ENCODE data around the gene RPUSD1. TPM values are rescaled to one million over a fixed set of nuclear protein-coding genes. Genes with fewer than 3 reads are reported as not detected.

The RPUSD1 gene
- total RNA-seq, 1 donor from 2014 or later, result 35.3 TPM

GRCh38 chr16:785563-786535 is 2.3 kb downstream of the RPUSD1 start:
- intact Hi-C loops (cut with micrococcal nuclease), result loop anchor here (1.0 to 10.0 kb wide), 2 partner anchors 75 to 391 kb away; partner anchors contain the start of gene NME4
- H3K9me3 Mint-ChIP-seq, result no peaks in the 10 kb centered on the region
- POLR2A ChIA-PET, result no interaction called here
- peaks cover 7% of the 10 kb centered on the region for H3K4me1 Mint-ChIP-seq
- CTCF ChIA-PET, result interaction anchor here (1.3 to 3.2 kb wide), 5 partner anchors 45 to 75 kb away, joined by 5 to 22 read pairs (median 6); partner anchors contain the start of gene CIAO3
- H3K27ac Mint-ChIP-seq, result no peak overlapping the region
- peak; percentile 27 for TF ChIP-seq CTCF (IDR thresholded peaks at IDR 0.05)
- peak overlapping the region; percentile 35 for H3K4me3 Mint-ChIP-seq
- ATAC-seq (ENCODE audit: low read depth) (no peak), DNase-seq (peak; percentile 70)
- H3K36me3 Mint-ChIP-seq (ENCODE audit: low read depth), result peaks cover 9% of the 10 kb centered on the region
- H3K27me3 Mint-ChIP-seq, result no peaks in the 10 kb centered on the region

GRCh38 chr16:784431-784830 is 3.8 kb downstream of the RPUSD1 start:
- DNase-seq (no peak), ATAC-seq (ENCODE audit: low read depth) (no peak)
- intact Hi-C loops (cut with micrococcal nuclease), result loop anchor here (10.0 kb wide), 1 partner anchor 390 kb away; the partner anchor contains the start of gene NME4
- Mint-ChIP-seq H3K27ac (no peak overlapping the region), H3K9me3 (no peaks in the 10 kb centered on the region), H3K4me3 (no peak overlapping the region), H3K36me3 (ENCODE audit: low read depth) (peaks cover 8% of the 10 kb centered on the region), H3K4me1 (peaks cover 7% of the 10 kb centered on the region), H3K27me3 (no peaks in the 10 kb centered on the region)
- CTCF ChIA-PET, result interaction anchor here (1.3 to 2.0 kb wide), 5 partner anchors 43 to 74 kb away, joined by 5 to 22 read pairs (median 6); partner anchors contain the start of genes CIAO3 and METRN
- POLR2A ChIA-PET, result interaction anchor here (0.8 to 1.0 kb wide), 2 partner anchors 23 to 63 kb away, joined by 3 read pairs; no protein-coding TSS in a partner anchor
- TF ChIP-seq CTCF (IDR thresholded peaks at IDR 0.05), result no peak

- DNase-seq (no peak), ATAC-seq (ENCODE audit: low read depth) (no peak)
- peaks cover under 1% of the 10 kb centered on the region for H3K27me3 Mint-ChIP-seq
- TF ChIP-seq CTCF (IDR thresholded peaks at IDR 0.05), result no peak
- POLR2A ChIA-PET, result interaction anchor here (1.0 kb wide), 1 partner anchor 56 kb away, joined by 3 read pairs; no protein-coding TSS in a partner anchor
- CTCF ChIA-PET, result interaction anchor here (1.5 to 2.0 kb wide), 2 partner anchors 71 kb away, joined by 4 to 22 read pairs; no protein-coding TSS in a partner anchor
- intact Hi-C loops (cut with micrococcal nuclease), result loop anchor here (10.0 kb wide), 1 partner anchor 389 kb away; the partner anchor contains the start of gene NME4
- no peak overlapping the region for H3K4me3 Mint-ChIP-seq
- H3K4me1 Mint-ChIP-seq, result peaks cover 7% of the 10 kb centered on the region
- peaks cover 8% of the 10 kb centered on the region for H3K36me3 Mint-ChIP-seq (ENCODE audit: low read depth)
- no peak overlapping the region for H3K27ac Mint-ChIP-seq
- no peaks in the 10 kb centered on the region for H3K9me3 Mint-ChIP-seq
Measured at GRCh38 chr16:783404-784161, 4.6 kb downstream of the RPUSD1 start.

GRCh38 chr16:782766-783403 is 5.3 kb downstream of the RPUSD1 start:
- ATAC-seq (ENCODE audit: low read depth) (peak; percentile 14), DNase-seq (no peak)
- Mint-ChIP-seq H3K9me3 (no peaks in the 10 kb centered on the region), H3K27me3 (peaks cover 4% of the 10 kb centered on the region), H3K4me1 (peaks cover 7% of the 10 kb centered on the region), H3K4me3 (no peak overlapping the region), H3K36me3 (ENCODE audit: low read depth) (peaks cover 8% of the 10 kb centered on the region), H3K27ac (no peak overlapping the region)
- CTCF ChIA-PET, result interaction anchor here (1.5 kb wide), 1 partner anchor 71 kb away, joined by 4 read pairs; no protein-coding TSS in a partner anchor
- no peak for TF ChIP-seq CTCF (IDR thresholded peaks at IDR 0.05)
- POLR2A ChIA-PET, result interaction anchor here (1.0 kb wide), 1 partner anchor 55 kb away, joined by 3 read pairs; no protein-coding TSS in a partner anchor
- intact Hi-C loops (cut with micrococcal nuclease), result loop anchor here (10.0 kb wide), 1 partner anchor 388 kb away; the partner anchor contains the start of gene NME4

Data from activated B cell treated with CpG ODN at 0.5 μM for 24 hours (primary cell).